Mesenchymal stem cell (in vitro differentiated cells and primary cell): Measurements from ENCODE around the gene ANKMY1.

Experiments used
- DNase-seq: peaks from one replicate; pipeline ENCODE4 v3.0.0-alpha.2; 2013
- H2AFZ ChIP-seq: one replicate; pipeline ENCODE4 v1.6.1; 2013; ENCODE audit warnings: low read depth, mild to moderate bottlenecking, control low read depth, inconsistent platforms, low read length, moderate library complexity
- H2AK5ac ChIP-seq: 2 replicates; pipeline ENCODE4 v1.6.1; 2013; ENCODE audit warnings: low read length, moderate library complexity, mild to moderate bottlenecking, inconsistent platforms; ENCODE audit not compliant: severe bottlenecking
- H2BK120ac ChIP-seq: one replicate; pipeline ENCODE4 v1.6.1; 2013; ENCODE audit warnings: low read depth, mild to moderate bottlenecking, inconsistent platforms, low read length, moderate library complexity
- H2BK12ac ChIP-seq, 2 experiments: one replicate each; pipeline ENCODE4 v1.6.1; 2013; ENCODE audit warnings: inconsistent platforms in 2 of 2, low read length in 2 of 2, mild to moderate bottlenecking in 2 of 2, moderate library complexity in 2 of 2, control low read depth in 1 of 2
- H2BK15ac ChIP-seq: one replicate; pipeline ENCODE4 v1.6.1; 2013; ENCODE audit warnings: mild to moderate bottlenecking, low read depth, inconsistent platforms; ENCODE audit not compliant: poor library complexity, severe bottlenecking
- H2BK5ac ChIP-seq: 2 replicates; pipeline ENCODE4 v1.6.1; 2013; ENCODE audit warnings: low read depth, mild to moderate bottlenecking, low read length, control low read depth, inconsistent platforms; ENCODE audit not compliant: poor library complexity, severe bottlenecking
- H3K14ac ChIP-seq, 2 experiments: one replicate each; pipeline ENCODE4 v1.6.1; 2013; ENCODE audit warnings: inconsistent platforms in 2 of 2, low read length in 2 of 2, control low read depth in 1 of 2, mild to moderate bottlenecking in 1 of 2, moderate library complexity in 1 of 2
- H3K18ac ChIP-seq, 2 experiments: one replicate each; pipeline ENCODE4 v1.6.1; 2013; ENCODE audit warnings: inconsistent platforms in 2 of 2, low read length in 2 of 2, control low read depth in 1 of 2, low read depth in 1 of 2, mild to moderate bottlenecking in 1 of 2
- H3K23ac ChIP-seq, 2 experiments: one replicate each; pipeline ENCODE4 v1.6.1; 2013; ENCODE audit warnings: inconsistent platforms in 2 of 2, low read length in 2 of 2, mild to moderate bottlenecking in 2 of 2, moderate library complexity in 2 of 2, control low read depth in 1 of 2
- H3K27ac ChIP-seq: 2 replicates; pipeline ENCODE4 v1.5.1; 2013; ENCODE audit warnings: mild to moderate bottlenecking, moderate library complexity, low read length, control low read depth, inconsistent platforms; ENCODE audit not compliant: poor library complexity, severe bottlenecking
- H3K27me3 ChIP-seq, 2 experiments: 2 replicates each; pipeline versions ENCODE4 v1.6.1 to v1.7.0; 2013; ENCODE audit warnings: low read length in 2 of 2, mild to moderate bottlenecking in 2 of 2, moderate library complexity in 2 of 2, control low read depth in 1 of 2, inconsistent platforms in 1 of 2; ENCODE audit not compliant: control insufficient read depth in 1 of 2, insufficient read depth in 1 of 2
- H3K36me3 ChIP-seq, 2 experiments: 2 replicates each; pipeline versions ENCODE4 v1.6.1 to v1.7.0; 2013; ENCODE audit warnings: low read length in 2 of 2, control low read depth in 1 of 2, inconsistent platforms in 1 of 2, low read depth in 1 of 2, mild to moderate bottlenecking in 1 of 2; ENCODE audit not compliant: insufficient read depth in 2 of 2, control insufficient read depth in 1 of 2
- H3K4ac ChIP-seq, 2 experiments: one replicate each; pipeline ENCODE4 v1.6.1; 2013; ENCODE audit warnings: inconsistent platforms in 2 of 2, low read length in 2 of 2, mild to moderate bottlenecking in 2 of 2, moderate library complexity in 2 of 2, control low read depth in 1 of 2, low read depth in 1 of 2
- H3K4me1 ChIP-seq: 2 replicates; pipeline ENCODE4 v1.6.1; 2013; ENCODE audit warnings: low read depth, low read length, control low read depth; ENCODE audit not compliant: control insufficient read depth, insufficient read depth
- H3K4me2 ChIP-seq: 2 replicates; pipeline ENCODE4 v1.6.1; 2013; ENCODE audit warnings: low read length, mild to moderate bottlenecking, inconsistent platforms; ENCODE audit not compliant: poor library complexity, severe bottlenecking
- H3K4me3 ChIP-seq, 2 experiments: 2 replicates each; pipeline versions ENCODE4 v1.5.1 to v1.7.0; 2013; ENCODE audit warnings: low read length in 2 of 2, mild to moderate bottlenecking in 2 of 2, control low read depth in 1 of 2, low read depth in 1 of 2; ENCODE audit not compliant: insufficient read depth in 1 of 2
- H3K79me1 ChIP-seq: replicated peaks from 2 replicates; pipeline ENCODE4 v1.6.1; 2013; ENCODE audit warnings: mild to moderate bottlenecking, control low read depth, low read length, inconsistent platforms; ENCODE audit not compliant: poor library complexity, severe bottlenecking
- H3K9ac ChIP-seq: 2 replicates; pipeline ENCODE4 v1.7.0; 2013; ENCODE audit warnings: mild to moderate bottlenecking, low read length, moderate library complexity
- H3K9me3 ChIP-seq: 2 replicates; pipeline ENCODE4 v1.7.0; 2013; ENCODE audit warnings: mild to moderate bottlenecking, low read length; ENCODE audit not compliant: control insufficient read depth
- H4K8ac ChIP-seq: one replicate; pipeline ENCODE4 v1.6.1; 2013; ENCODE audit warnings: inconsistent platforms, mild to moderate bottlenecking, low read length, moderate library complexity
- H4K91ac ChIP-seq: one replicate; pipeline ENCODE4 v1.6.1; 2013; ENCODE audit warnings: mild to moderate bottlenecking, low read length, inconsistent platforms
- WGBS: methylation state at CpG from one replicate; pipeline ENCODE4 v1.1.7; 2013; ENCODE audit warnings: mixed read lengths; 5-methylcytosine and 5-hydroxymethylcytosine counted together

The ANKMY1 gene

GRCh38 chr2:240578110-240578450 is 20.3 kb upstream of the ANKMY1 start:
- no peak overlapping the region for H3K9ac ChIP-seq
- H3K4me3 ChIP-seq: no peak overlapping the region
- H3K27ac ChIP-seq: no peak overlapping the region
- H3K27me3 ChIP-seq: no peaks in the 10 kb centered on the region
- no peak overlapping the region for H2AK5ac ChIP-seq
- H2BK120ac ChIP-seq: no peak overlapping the region
- H3K36me3 ChIP-seq: peaks cover 55 to 66% of the 10 kb centered on the region in 2 experiments
- no peak overlapping the region for H3K14ac ChIP-seq
- DNase-seq: no peak
- WGBS: 95% methylated on average over 9 of the region's 9 CpGs
- H3K4me1 ChIP-seq: peaks cover 26% of the 10 kb centered on the region
- H3K79me1 ChIP-seq: peaks cover 42% of the 10 kb centered on the region
- H2AFZ ChIP-seq: no peak overlapping the region
- no peak overlapping the region for H2BK5ac ChIP-seq
- no peak overlapping the region for H2BK15ac ChIP-seq
- H3K4ac ChIP-seq: no peak overlapping the region
- H3K9me3 ChIP-seq: no peaks in the 10 kb centered on the region
- no peak overlapping the region for H4K91ac ChIP-seq
- no peak overlapping the region for H3K18ac ChIP-seq
- H4K8ac ChIP-seq: no peak overlapping the region
- H3K4me2 ChIP-seq: no peak overlapping the region
- no peak overlapping the region for H2BK12ac ChIP-seq
- no peak overlapping the region for H3K23ac ChIP-seq

GRCh38 chr2:240577281-240578109 is 19.7 kb upstream of the ANKMY1 start:
- H3K9ac ChIP-seq: no peak overlapping the region
- no peak overlapping the region for H2BK5ac ChIP-seq
- no peak overlapping the region for H2BK120ac ChIP-seq
- H2AFZ ChIP-seq: no peak overlapping the region
- H2BK15ac ChIP-seq: no peak overlapping the region
- H3K9me3 ChIP-seq: no peaks in the 10 kb centered on the region
- DNase-seq: no peak
- no peaks in the 10 kb centered on the region for H3K27me3 ChIP-seq
- H3K4me2 ChIP-seq: no peak overlapping the region
- no peak overlapping the region for H3K4ac ChIP-seq
- no peak overlapping the region for H3K27ac ChIP-seq
- no peak overlapping the region for H3K23ac ChIP-seq
- no peak overlapping the region for H3K14ac ChIP-seq
- 96% methylated on average over 25 of the region's 26 CpGs for WGBS
- H3K36me3 ChIP-seq: peaks cover 55 to 72% of the 10 kb centered on the region in 2 experiments
- peaks cover 24% of the 10 kb centered on the region for H3K4me1 ChIP-seq
- H4K91ac ChIP-seq: no peak overlapping the region
- H3K79me1 ChIP-seq: peaks cover 47% of the 10 kb centered on the region
- H3K4me3 ChIP-seq: no peak overlapping the region
- H2AK5ac ChIP-seq: no peak overlapping the region
- H2BK12ac ChIP-seq: no peak overlapping the region
- H4K8ac ChIP-seq: no peak overlapping the region
- no peak overlapping the region for H3K18ac ChIP-seq

- DNase-seq: no peak
- no peak overlapping the region for H2BK5ac ChIP-seq
- no peaks in the 10 kb centered on the region for H3K27me3 ChIP-seq
- peaks cover 55 to 81% of the 10 kb centered on the region in 2 experiments for H3K36me3 ChIP-seq
- H3K18ac ChIP-seq: no peak overlapping the region
- H2BK12ac ChIP-seq: no peak overlapping the region
- no peak overlapping the region for H3K9ac ChIP-seq
- no peak overlapping the region for H4K8ac ChIP-seq
- H3K4me3 ChIP-seq: no peak overlapping the region
- WGBS: 95% methylated on average over 32 of the region's 32 CpGs
- no peak overlapping the region for H3K27ac ChIP-seq
- no peak overlapping the region for H2AK5ac ChIP-seq
- no peaks in the 10 kb centered on the region for H3K9me3 ChIP-seq
- H3K4me2 ChIP-seq: no peak overlapping the region
- H2BK120ac ChIP-seq: no peak overlapping the region
- H3K4ac ChIP-seq: no peak overlapping the region
- H3K14ac ChIP-seq: no peak overlapping the region
- H3K79me1 ChIP-seq: peaks cover 55% of the 10 kb centered on the region
- H4K91ac ChIP-seq: no peak overlapping the region
- H3K23ac ChIP-seq: no peak overlapping the region
- H2AFZ ChIP-seq: no peak overlapping the region
- no peak overlapping the region for H2BK15ac ChIP-seq
- peaks cover 25% of the 10 kb centered on the region for H3K4me1 ChIP-seq
Observed at GRCh38 chr2:240576436-240577205, 18.8 kb upstream of the ANKMY1 start.

- Histone ChIP-seq H3K9ac (no peak overlapping the region), H3K23ac (no peak overlapping the region), H2AFZ (no peak overlapping the region), H3K79me1 (peaks cover 58% of the 10 kb centered on the region), H2BK5ac (no peak overlapping the region), H3K4me2 (no peak overlapping the region), H2BK15ac (no peak overlapping the region), H4K91ac (no peak overlapping the region), H3K4ac (no peak overlapping the region), H2BK12ac (no peak overlapping the region), H3K27me3 (no peaks in the 10 kb centered on the region), H3K4me1 (peaks cover 26% of the 10 kb centered on the region), H4K8ac (no peak overlapping the region), H3K14ac (no peak overlapping the region), H2BK120ac (no peak overlapping the region), H3K4me3 (no peak overlapping the region), H3K9me3 (no peaks in the 10 kb centered on the region), H3K36me3 (peaks cover 51 to 82% of the 10 kb centered on the region in 2 experiments), H3K18ac (no peak overlapping the region), H2AK5ac (no peak overlapping the region), H3K27ac (no peak overlapping the region)
- DNase-seq: no peak
- 88% methylated on average over 6 of the region's 6 CpGs for WGBS
Observed at GRCh38 chr2:240576036-240576435, 18.2 kb upstream of the ANKMY1 start.
